Right lobe of liver (tissue), 6 donors: ENCODE results near the gene ARVCF. TPM values are rescaled to one million over a fixed set of nuclear protein-coding genes. Genes with fewer than 3 reads are reported as not detected.

Experiments
- ATAC-seq, 4 donors: fragments of 200-7000 bp; cut with Tn5 transposase; one replicate each; pipeline ENCODE4 v1.9.1; 2020; ENCODE audit warnings: mild to moderate bottlenecking in 4 of 4, moderate library complexity in 4 of 4
- DNase-seq, 3 donors: peaks; one replicate each; pipeline ENCODE4 v3.0.0-alpha.2; 2020
- H3K27ac ChIP-seq, 3 donors: fragments of 200-600 bp; one replicate each; pipeline ENCODE4 v1.8.0; 2022
- H3K27me3 ChIP-seq, 2 donors: fragments of 200-600 bp; one replicate each; pipeline ENCODE4 v1.8.0; 2022
- H3K36me3 ChIP-seq, 4 donors: fragments of 200-600 bp; sonication (generic) in 1 of 4; one replicate each; pipeline versions ENCODE4 v1.5.1 to v1.8.0; 2017 to 2022; ENCODE audit warnings: control low read depth in 1 of 4
- H3K4me1 ChIP-seq, 4 donors: fragments of 200-600 bp; sonication (generic) in 1 of 4; one replicate each; pipeline versions ENCODE4 v1.5.1 to v1.8.0; 2017 to 2022; ENCODE audit warnings: control low read depth in 1 of 4
- H3K4me3 ChIP-seq, 3 donors: fragments of 200-600 bp; one replicate each; pipeline ENCODE4 v1.8.0; 2022
- H3K9me3 ChIP-seq, 4 donors: fragments of 200-600 bp; sonication (generic) in 1 of 4; one replicate each; pipeline versions ENCODE4 v1.5.1 to v1.8.0; 2017 to 2022; ENCODE audit warnings: control low read depth in 1 of 4
- CTCF ChIP-seq, 4 donors: fragments of 200-600 bp in 3 of 4; fragments of 450-650 bp in 1 of 4; IDR thresholded peaks; one replicate each; pipeline versions ENCODE4 v1.5.1 to v1.8.0; 2016 to 2022; ENCODE audit warnings: antibody characterized with exemption in 4 of 4, mild to moderate bottlenecking in 2 of 4
- POLR2A ChIP-seq: fragments of 450-650 bp; IDR thresholded peaks from one replicate; pipeline ENCODE4 v1.6.1; 2017; ENCODE audit warnings: antibody characterized with exemption, mild to moderate bottlenecking
- WGBS: methylation state at CpG from one replicate; pipeline ENCODE4 v1.1.6; 2018; ENCODE audit warnings: low coverage, low lambda C conversion rate; ENCODE audit not compliant: insufficient coverage; ENCODE audit errors: missing lambda C conversion rate; 5-methylcytosine and 5-hydroxymethylcytosine counted together
- intact Hi-C, 2 donors: fragments of 100-400 bp; cut with DNase I; formaldehyde crosslinking; loops; one replicate each; pipeline versions ENCODE4 v1.11.2 to v1.14.1; 2022
- total RNA-seq, 6 experiments: library from RNA; depleted of rRNA in 2 of 6; stranded (reverse); fragments of >200 nt in 2 of 6; fragmentation: NEBNext Ultra II Directional in 3 of 6; extraction: Animal tissue kit (Norgen Biotek cat#: 25700) in 3 of 6; gene quantifications; one replicate each; pipeline versions ENCODE4 v1.1.0 to v1.2.4, GENCODE V29; 2016 to 2023
- donor health status: DM: no; HTN: yes; CAD: no.
- donor health status: DM: no; HTN: no; CAD: no.
- donor health status: DM: no; HTN: no; CAD: no.
- donor health status: DM: no; HTN: yes; CAD: no.
- donor health status: DM: no; HTN: yes; CAD: no.

The ARVCF gene
- total RNA-seq, 6 experiments from 2014 or later = 11.5 to 40.9 (median 20.7) TPM

GRCh38 chr22:19951346-19951745, 65.3 kb downstream of the ARVCF start:
- WGBS = 43% methylated on average over 13 of the region's 13 CpGs
- intact Hi-C loops = no loop called here
- Histone ChIP-seq H3K36me3 (no peaks in the 10 kb centered on the region), H3K4me3 (peak overlapping the region in 1 of 3 donors; percentile 5), H3K9me3 (no peaks in the 10 kb centered on the region), H3K27me3 (no peaks in the 10 kb centered on the region), H3K4me1 (peaks cover 0 to 34% (median 14%) of the 10 kb centered on the region in 4 donors), H3K27ac (peak overlapping the region in 1 of 3 donors; percentile 76)
- ATAC-seq (peak; percentile 5 to 65 (median 29)), DNase-seq (peak in 2 of 3 donors; percentile 60 to 71)
- TF ChIP-seq POLR2A = no peak
- no peak for TF ChIP-seq CTCF (IDR thresholded peaks at IDR 0.05)

GRCh38 chr22:19948057-19948760, 68.4 kb downstream of the ARVCF start:
- peaks cover 0 to 28% (median 13%) of the 10 kb centered on the region in 4 donors for H3K4me1 ChIP-seq
- no peak for ATAC-seq
- no peaks in the 10 kb centered on the region for H3K9me3 ChIP-seq
- DNase-seq = peak in 1 of 3 donors; percentile 16
- intact Hi-C loops = no loop called here
- no peak overlapping the region for H3K4me3 ChIP-seq
- H3K36me3 ChIP-seq = no peaks in the 10 kb centered on the region
- H3K27me3 ChIP-seq = no peaks in the 10 kb centered on the region
- TF ChIP-seq POLR2A (no peak), CTCF (IDR thresholded peaks at IDR 0.05) (no peak)
- WGBS = 71% methylated on average over 8 of the region's 9 CpGs
- peak overlapping the region in 2 of 3 donors; percentile 9 to 15 for H3K27ac ChIP-seq

GRCh38 chr22:19943082-19944026, 73.3 kb downstream of the ARVCF start:
- Histone ChIP-seq H3K4me3 (peak overlapping the region in 1 of 3 donors; percentile 75), H3K4me1 (peaks cover 0 to 39% (median 12%) of the 10 kb centered on the region in 4 donors), H3K27me3 (no peaks in the 10 kb centered on the region), H3K27ac (peak overlapping the region; percentile 88 to 96 (median 93)), H3K36me3 (no peaks in the 10 kb centered on the region), H3K9me3 (no peaks in the 10 kb centered on the region)
- 56% methylated on average over 9 of the region's 11 CpGs for WGBS
- ATAC-seq = peak in 1 of 4 donors; percentile 42
- intact Hi-C loops = no loop called here
- TF ChIP-seq POLR2A (peak; percentile 56), CTCF (IDR thresholded peaks at IDR 0.05) (no peak)
- DNase-seq = peak in 1 of 3 donors; percentile 32

GRCh38 chr22:19942157-19943081, 74.2 kb downstream of the ARVCF start:
- TF ChIP-seq POLR2A = no peak
- no peak for TF ChIP-seq CTCF (IDR thresholded peaks at IDR 0.05)
- no peaks in the 10 kb centered on the region for H3K27me3 ChIP-seq
- peak in 2 of 3 donors; percentile 48 to 55 for DNase-seq
- peaks cover 0 to 44% (median 15%) of the 10 kb centered on the region in 4 donors for H3K4me1 ChIP-seq
- peak overlapping the region; percentile 75 to 94 (median 91) for H3K4me3 ChIP-seq
- H3K36me3 ChIP-seq = no peaks in the 10 kb centered on the region
- no peaks in the 10 kb centered on the region for H3K9me3 ChIP-seq
- peak; percentile 26 to 55 (median 32) for ATAC-seq
- intact Hi-C loops = no loop called here
- 0% methylated on average over 6 of the region's 8 CpGs for WGBS
- H3K27ac ChIP-seq = peak overlapping the region; percentile 88 to 96 (median 93)
